Calu3 (cell line): ENCODE data around the gene MKLN1. TPM values are rescaled to one million over a fixed set of nuclear protein-coding genes. Genes with fewer than 3 reads are reported as not detected.

Experiments used
- BruUV-seq: library from RNA; stranded (reverse); fragments of 400-500 nt; replicated peaks from 2 replicates; lab custom pipeline; 2021; lab: Mats Ljungman, UMichigan
- CTCF ChIA-PET: fragments of 300-600 bp; sonication (Branson Sonifier 250); formaldehyde crosslinking; loops from one replicate; lab custom pipeline; 2022; ENCODE audit warnings: antibody characterized with exemption; lab: Charles Lee
- DNase-seq: peaks from one replicate; pipeline ENCODE4 v3.0.0; 2022
- H3K27ac Mint-ChIP-seq: one replicate; pipeline ENCODE4 v1.8.0; 2022; ENCODE audit warnings: mixed read lengths; ENCODE audit not compliant: unreplicated experiment
- H3K27me3 Mint-ChIP-seq: one replicate; pipeline ENCODE4 v1.8.0; 2022; ENCODE audit warnings: mixed read lengths; ENCODE audit not compliant: unreplicated experiment
- H3K36me3 Mint-ChIP-seq: one replicate; pipeline ENCODE4 v1.8.0; 2022; ENCODE audit warnings: mild to moderate bottlenecking, moderate library complexity, mixed read lengths; ENCODE audit not compliant: insufficient read depth, unreplicated experiment
- H3K4me1 Mint-ChIP-seq: one replicate; pipeline ENCODE4 v1.8.0; 2022; ENCODE audit warnings: mild to moderate bottlenecking, low read depth, mixed read lengths; ENCODE audit not compliant: unreplicated experiment
- H3K4me3 Mint-ChIP-seq: one replicate; pipeline ENCODE4 v1.8.0; 2022; ENCODE audit warnings: mild to moderate bottlenecking, low read depth, moderate library complexity, mixed read lengths; ENCODE audit not compliant: unreplicated experiment
- H3K9me3 Mint-ChIP-seq: one replicate; pipeline ENCODE4 v1.8.0; 2022; ENCODE audit warnings: low read depth, mixed read lengths; ENCODE audit not compliant: unreplicated experiment
- CTCF ChIP-seq: fragments of 200-600 bp; IDR thresholded peaks from one replicate; pipeline ENCODE4 v1.8.0; 2022; ENCODE audit warnings: antibody characterized with exemption; ENCODE audit not compliant: unreplicated experiment
- intact Hi-C: fragments of 100-400 bp; cut with micrococcal nuclease; formaldehyde crosslinking; loops from one replicate; pipeline ENCODE4 v1.10.0; 2022; ENCODE audit not compliant: unreplicated experiment
- total RNA-seq: library from RNA; stranded (reverse); gene quantifications from 2 replicates; pipeline ENCODE4 v1.2.3, GENCODE V29; 2022

The MKLN1 gene
- total RNA-seq, 1 experiment from 2014 or later = 47.1 TPM

- no peak for TF ChIP-seq CTCF
- no peak overlapping the region for H3K27ac Mint-ChIP-seq
- no TSS peak for BruUV-seq
- no peaks in the 10 kb centered on the region for H3K4me1 Mint-ChIP-seq
- CTCF ChIA-PET = interaction anchor here (0.9 kb wide), 1 partner anchor 31 kb away, joined by 3 read pairs; no protein-coding TSS in a partner anchor
- no peaks in the 10 kb centered on the region for H3K27me3 Mint-ChIP-seq
- no peak overlapping the region for H3K4me3 Mint-ChIP-seq
- H3K9me3 Mint-ChIP-seq = no peaks in the 10 kb centered on the region
- DNase-seq = no peak
- intact Hi-C loops = no loop called here
- no peaks in the 10 kb centered on the region for H3K36me3 Mint-ChIP-seq
These were observed 57.4 kb downstream of the MKLN1 start for GRCh38 chr7:131385039-131385605.

DNA sequence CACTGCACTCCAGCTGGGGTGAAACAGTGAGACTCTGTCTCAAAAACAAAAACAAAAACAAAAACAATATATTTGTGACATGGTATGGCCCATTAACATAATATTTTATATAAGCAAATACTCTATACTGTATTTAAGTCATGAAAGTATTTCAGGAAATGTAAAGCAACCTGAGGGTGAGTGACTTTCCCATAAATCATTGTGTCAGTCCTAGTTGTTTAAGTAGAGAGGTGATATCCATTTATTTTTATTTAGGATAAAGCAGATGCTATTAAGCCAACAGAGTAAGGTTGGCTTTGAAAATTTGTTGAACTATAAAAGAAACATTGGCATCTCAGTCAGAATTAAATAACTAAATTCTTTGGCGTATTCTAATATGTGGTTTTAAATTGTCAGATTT lies 60.5 kb downstream of the MKLN1 start:
- H3K27ac Mint-ChIP-seq = no peak overlapping the region
- H3K4me3 Mint-ChIP-seq = no peak overlapping the region
- no peak for TF ChIP-seq CTCF
- H3K4me1 Mint-ChIP-seq = no peaks in the 10 kb centered on the region
- no TSS peak for BruUV-seq
- intact Hi-C loops = no loop called here
- no peak for DNase-seq
- H3K27me3 Mint-ChIP-seq = no peaks in the 10 kb centered on the region
- CTCF ChIA-PET = no interaction called here
- H3K36me3 Mint-ChIP-seq = no peaks in the 10 kb centered on the region
- no peaks in the 10 kb centered on the region for H3K9me3 Mint-ChIP-seq

DNA sequence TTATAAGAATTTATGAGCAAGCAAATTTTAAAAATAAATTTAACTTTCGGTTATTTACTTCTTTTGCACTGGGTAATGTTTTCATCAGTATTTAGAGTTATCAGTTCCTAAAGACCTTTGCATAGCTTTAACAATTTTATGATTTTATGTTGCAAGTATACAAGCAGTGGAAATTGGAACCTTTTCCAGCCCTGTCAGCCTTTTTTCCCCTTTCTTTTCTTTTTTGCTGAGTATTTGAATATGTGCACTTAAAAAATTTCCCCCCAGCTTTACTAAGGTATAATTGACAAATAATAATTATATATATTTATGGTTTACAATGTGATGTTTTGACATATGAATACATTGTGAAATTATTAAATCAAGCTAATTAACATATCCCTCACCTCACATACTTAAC lies 62.6 kb downstream of the MKLN1 start:
- intact Hi-C loops = no loop called here
- DNase-seq = no peak
- no TSS peak for BruUV-seq
- no peak overlapping the region for H3K4me3 Mint-ChIP-seq
- H3K36me3 Mint-ChIP-seq = no peaks in the 10 kb centered on the region
- no peak for TF ChIP-seq CTCF
- H3K27me3 Mint-ChIP-seq = no peaks in the 10 kb centered on the region
- CTCF ChIA-PET = no interaction called here
- H3K4me1 Mint-ChIP-seq = no peaks in the 10 kb centered on the region
- H3K9me3 Mint-ChIP-seq = no peaks in the 10 kb centered on the region
- H3K27ac Mint-ChIP-seq = no peak overlapping the region

- Mint-ChIP-seq H3K27ac (no peak overlapping the region), H3K4me1 (no peaks in the 10 kb centered on the region), H3K27me3 (no peaks in the 10 kb centered on the region), H3K9me3 (no peaks in the 10 kb centered on the region), H3K36me3 (no peaks in the 10 kb centered on the region), H3K4me3 (no peak overlapping the region)
- intact Hi-C loops = loop anchor here (1.0 kb wide), 1 partner anchor 39 kb away; no protein-coding TSS in a partner anchor
- DNase-seq = no peak
- no TSS peak for BruUV-seq
- TF ChIP-seq CTCF = no peak
- CTCF ChIA-PET = interaction anchor here (0.9 kb wide), 1 partner anchor 12 kb away, joined by 3 read pairs; no protein-coding TSS in a partner anchor
These were observed 63.5 kb downstream of the MKLN1 start for GRCh38 chr7:131391145-131391544.
